HG03469 (cell line): Measurements from ENCODE around the gene SLCO1A2.
"Not testable (repeated sequence)": the region's sequence is repeated elsewhere in the genome, so short reads cannot be mapped to it uniquely, and the experiment has no call there.

Source experiments
- ATAC-seq: cut with Tn5 transposase; IDR thresholded peaks from one replicate; pipeline ENCODE4 v1.9.1; 2021; ENCODE audit warnings: mild to moderate bottlenecking, moderate library complexity, moderate number of reproducible peaks; ENCODE audit not compliant: unreplicated experiment

Gene SLCO1A2, protein sequence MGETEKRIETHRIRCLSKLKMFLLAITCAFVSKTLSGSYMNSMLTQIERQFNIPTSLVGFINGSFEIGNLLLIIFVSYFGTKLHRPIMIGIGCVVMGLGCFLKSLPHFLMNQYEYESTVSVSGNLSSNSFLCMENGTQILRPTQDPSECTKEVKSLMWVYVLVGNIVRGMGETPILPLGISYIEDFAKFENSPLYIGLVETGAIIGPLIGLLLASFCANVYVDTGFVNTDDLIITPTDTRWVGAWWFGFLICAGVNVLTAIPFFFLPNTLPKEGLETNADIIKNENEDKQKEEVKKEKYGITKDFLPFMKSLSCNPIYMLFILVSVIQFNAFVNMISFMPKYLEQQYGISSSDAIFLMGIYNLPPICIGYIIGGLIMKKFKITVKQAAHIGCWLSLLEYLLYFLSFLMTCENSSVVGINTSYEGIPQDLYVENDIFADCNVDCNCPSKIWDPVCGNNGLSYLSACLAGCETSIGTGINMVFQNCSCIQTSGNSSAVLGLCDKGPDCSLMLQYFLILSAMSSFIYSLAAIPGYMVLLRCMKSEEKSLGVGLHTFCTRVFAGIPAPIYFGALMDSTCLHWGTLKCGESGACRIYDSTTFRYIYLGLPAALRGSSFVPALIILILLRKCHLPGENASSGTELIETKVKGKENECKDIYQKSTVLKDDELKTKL

DNA sequence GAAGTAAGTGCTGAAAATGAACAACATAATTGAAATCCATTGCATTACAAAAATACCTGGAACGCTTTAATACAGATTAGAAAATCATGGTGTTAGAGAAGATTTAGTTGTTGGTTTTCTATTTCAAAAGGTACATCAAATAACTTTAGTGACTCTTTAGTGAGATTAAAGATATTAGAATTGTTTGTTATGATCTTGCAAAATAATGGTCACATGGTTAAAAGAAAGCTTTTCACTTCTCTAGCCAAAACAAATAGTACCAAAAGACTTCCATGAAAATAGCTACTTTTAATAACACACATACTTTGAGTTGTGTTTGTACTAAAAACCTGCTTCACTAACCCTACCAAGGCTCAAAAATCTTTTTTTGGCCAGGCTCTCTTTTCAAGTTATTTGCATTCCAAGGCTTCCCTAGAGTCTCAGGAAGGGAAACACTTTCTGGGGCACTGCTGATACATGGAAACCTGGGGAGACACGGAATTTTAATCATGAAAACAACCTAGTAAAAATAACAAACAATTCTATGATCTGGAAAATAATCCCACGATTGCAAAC lies at the start of gene SLCO1A2:
TSS of gene SLCO1A2 (minus strand) at position 147 of the 555 bp plus-strand sequence. CDS start 270 bp downstream, outside the sequence.
- ATAC-seq = no peak

DNA sequence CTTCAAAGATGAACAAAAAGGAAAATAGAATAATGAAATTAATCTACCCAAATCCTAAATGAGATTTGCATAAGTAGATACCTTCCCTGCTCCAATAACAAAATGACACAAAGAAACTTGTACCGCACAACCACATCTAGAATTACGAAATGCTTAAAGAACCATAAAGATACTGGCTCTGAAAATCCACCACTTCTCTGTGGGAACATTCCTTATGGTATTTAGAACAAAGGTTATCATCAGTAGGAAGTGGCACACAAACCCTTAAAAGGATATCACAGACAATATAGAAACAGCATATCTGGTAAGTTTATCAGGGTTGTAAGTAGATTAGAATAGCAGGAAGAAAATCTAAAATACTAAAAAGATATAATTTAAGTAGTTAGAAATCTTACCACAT lies 49.5 kb upstream of the SLCO1A2 start:
- no peak for ATAC-seq

DNA sequence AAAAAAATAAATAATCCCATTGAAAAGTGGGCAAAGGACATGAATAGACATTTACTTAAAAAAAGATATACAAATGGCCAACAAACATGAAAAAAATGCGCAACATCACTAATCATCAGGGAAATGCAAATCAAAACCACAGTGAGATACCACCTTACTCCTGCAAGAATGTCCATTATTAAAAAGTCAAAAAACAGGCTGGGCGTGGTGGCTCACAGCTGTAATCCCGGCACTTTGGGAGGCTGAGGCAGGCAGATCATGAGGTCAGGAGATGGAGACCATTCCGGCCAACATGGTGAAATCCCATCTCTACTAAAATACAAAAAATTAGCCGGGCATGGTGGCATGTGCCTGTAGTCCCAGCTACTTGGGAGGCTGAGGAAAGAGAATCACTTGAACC lies 46.6 kb upstream of the SLCO1A2 start:
- ATAC-seq = not testable (repeated sequence)

DNA sequence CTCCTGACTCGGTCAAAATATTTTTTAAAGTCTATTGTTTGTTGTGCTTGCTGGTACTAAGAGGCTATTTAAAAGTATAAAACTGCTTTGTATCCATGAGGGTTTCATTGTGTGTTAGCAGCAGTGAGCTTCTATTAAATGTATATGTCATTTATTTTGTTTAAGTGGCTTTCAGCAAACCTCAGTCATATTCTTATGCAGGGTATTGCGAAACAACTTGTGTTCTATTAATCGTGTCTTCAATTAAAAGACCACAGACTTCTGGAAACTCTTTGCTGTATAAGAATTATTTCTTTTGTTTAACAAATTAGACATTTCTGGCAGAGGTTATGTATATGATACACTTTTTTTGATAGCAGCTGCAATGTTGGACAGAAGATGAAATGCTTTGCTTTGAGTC lies 44.5 kb upstream of the SLCO1A2 start:
- ATAC-seq = no peak

DNA sequence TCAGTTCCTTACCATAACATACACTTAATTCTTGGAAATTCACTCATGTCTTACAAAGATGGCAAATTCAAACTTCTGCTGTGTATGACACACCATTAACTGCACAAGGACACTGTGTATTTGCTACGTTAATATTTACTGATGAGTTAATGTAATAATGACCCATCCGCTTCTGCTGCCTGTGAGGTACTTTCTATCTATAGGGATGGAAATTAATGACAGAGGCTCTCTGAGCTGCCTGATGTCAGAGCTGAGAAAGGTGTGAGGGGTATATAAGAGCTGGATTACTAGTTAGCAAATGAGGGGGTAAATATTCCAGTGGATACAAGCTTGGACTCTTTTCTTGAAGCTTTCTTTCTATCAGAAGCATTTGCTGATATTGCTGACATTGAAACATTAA lies 37.9 kb upstream of the SLCO1A2 start, which contains the start of gene IAPP:
TSS of gene IAPP (plus strand) at position 301 of the 400 bp plus-strand sequence. CDS start 450 bp downstream, outside the sequence.
- no peak for ATAC-seq

DNA sequence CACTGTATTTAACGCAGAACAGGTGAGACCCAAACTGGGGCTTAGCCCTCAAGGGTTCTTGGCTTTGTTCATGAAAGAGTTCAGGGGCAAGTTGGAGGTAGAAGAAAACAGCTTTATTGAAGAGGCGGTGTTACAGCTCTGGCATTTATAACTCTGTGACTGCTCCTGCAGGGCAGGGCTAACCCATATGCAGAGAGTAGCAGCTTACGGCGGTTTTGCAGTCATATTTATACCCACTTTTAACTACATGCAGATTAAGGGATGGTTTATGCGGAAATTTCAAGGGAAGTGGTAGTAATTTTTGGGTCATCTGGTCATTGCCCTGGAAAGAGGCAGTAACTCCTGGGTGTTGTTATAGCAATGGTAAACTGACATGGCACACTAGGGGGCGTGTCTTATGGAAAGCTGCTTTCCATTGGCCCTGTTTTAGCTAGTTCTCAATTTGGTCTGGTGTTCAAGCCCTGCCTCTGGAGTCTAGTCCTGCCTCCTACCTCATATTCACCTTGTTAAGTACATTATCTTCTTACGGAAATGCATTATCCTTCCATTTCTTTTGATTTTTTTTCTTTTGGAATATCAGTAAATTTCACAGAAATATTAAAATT lies 36.2 kb upstream of the SLCO1A2 start:
- ATAC-seq = no peak

DNA sequence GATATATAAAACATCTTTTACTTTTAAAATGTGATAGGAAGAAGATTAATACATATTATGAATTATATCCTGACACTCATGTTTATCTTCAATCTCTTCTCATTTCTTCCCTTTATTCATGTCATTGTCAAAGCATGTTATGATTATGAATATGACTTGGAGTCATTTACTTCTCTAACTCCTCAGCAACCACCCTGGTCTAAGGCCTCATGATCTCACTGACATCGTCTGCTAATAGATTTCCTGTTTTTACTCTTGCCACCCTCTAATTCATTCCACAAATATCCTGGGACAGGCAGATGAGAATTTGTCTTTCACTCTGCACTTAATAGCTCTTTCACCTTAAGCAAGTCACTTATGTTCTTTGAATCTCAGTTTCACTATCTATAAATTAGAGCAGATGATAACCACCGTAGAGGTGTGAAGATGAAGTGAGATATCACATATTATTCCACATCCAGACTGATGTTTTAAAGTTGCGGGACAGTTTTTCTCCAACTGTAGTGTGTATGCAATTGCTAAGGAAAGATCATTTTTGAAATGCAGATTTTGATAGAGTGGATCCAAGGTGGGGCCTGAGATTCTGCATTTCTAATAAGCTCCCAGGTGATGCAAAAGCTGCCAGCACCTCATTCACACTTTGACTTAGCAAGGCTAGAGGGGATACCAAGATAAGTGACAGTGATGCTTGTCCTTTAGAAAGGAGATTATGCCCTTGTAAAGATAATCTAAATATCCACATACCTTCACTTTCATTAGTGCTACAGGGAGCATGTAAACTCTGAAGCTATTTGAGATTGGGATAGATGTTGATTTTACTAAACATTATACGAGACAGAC lies 34.6 kb upstream of the SLCO1A2 start:
- ATAC-seq = no peak

DNA sequence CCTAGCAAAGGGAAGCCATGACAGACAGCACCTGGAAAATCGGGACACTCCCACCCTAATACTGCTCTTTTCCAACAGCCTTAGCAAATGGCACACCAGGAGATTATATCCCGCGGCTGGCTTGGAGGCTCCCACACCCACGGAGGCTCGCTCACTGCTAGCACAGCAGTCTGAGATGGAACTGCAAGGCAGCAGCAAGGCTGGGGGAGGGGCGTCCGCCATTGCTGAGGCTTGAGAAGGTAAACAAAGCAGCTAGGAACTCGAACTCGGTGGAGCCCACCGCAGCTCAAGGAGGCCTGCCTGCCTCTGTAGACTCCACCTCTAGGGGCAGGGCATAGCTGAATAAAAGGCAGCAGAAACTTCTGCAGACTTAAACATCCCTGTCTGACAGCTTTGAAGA lies 25.9 kb upstream of the SLCO1A2 start:
- ATAC-seq = not testable (repeated sequence)

DNA sequence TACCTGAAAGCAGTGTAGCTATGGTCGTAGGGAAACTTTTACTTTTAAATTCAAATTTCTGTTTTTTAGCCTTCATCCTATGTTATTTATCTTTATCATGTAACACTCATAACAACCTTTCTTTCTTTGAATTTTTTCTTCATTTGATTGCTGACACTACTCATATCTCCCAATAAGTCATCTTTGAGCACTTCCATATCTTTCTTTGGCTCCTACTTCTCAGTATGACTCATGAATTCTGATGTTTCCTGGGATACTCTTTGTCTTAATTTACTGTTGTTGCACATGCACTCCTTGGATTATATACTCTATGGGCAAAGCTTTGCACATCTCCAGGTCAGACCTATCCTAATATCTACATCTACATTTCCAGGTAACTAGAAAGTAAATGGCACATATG lies 19.9 kb upstream of the SLCO1A2 start:
- no peak for ATAC-seq

DNA sequence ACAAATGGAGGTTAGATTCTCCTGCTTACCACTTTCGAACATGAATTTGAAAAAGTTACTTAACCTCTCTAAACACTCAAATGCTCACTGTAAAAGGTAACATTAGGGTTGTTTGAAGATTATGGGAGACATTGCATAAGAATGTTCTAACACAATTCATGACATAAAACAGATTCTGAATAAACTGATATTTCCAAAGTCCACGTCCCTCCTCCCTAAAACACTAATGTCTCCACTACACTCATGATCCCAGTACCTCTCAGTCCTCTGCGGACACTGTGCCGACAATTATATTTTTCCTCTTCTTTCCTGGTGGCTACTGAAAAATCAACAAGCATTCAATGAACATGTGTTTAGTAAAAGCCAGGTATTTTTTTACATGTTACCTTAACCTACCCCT lies 19.2 kb upstream of the SLCO1A2 start:
- ATAC-seq = no peak

DNA sequence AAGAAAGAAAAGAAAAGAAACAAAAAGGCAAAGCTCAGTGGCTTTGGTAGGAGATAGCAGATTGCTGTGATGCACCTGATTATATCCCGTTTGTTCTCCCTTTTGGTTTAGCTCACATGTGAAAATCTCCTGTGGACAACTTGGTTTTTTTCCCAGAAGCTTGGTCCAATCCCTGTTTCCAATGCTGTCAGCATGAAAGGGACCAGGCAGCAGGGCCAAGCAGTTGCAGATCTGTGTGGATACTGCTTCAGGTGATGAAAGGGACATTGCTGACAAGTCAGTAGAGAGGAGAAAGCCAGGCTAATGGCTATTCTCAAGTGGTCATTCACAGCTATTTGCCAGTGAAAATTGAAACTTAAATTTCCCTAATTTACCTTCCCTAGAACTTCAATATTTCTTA lies 18.8 kb upstream of the SLCO1A2 start:
- no peak for ATAC-seq

DNA sequence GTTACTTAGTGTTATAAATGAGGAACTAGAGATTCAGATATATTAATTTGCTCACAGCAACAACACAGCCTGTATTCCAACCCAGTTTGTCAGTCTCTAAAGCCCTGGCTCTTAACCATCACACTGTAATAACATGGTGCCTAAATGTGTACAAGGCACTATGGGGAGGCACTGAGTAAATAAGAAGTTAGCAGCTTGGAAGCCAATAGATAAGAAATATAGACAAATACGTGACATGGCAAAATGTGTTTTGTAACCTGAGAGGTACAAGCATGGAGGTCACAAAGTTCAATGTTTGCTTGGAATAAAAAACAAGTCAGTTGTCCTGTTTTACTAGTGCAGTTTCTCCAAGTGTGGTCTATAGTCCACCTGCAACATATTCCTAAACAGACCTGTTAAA lies 16.3 kb upstream of the SLCO1A2 start:
- ATAC-seq = no peak

DNA sequence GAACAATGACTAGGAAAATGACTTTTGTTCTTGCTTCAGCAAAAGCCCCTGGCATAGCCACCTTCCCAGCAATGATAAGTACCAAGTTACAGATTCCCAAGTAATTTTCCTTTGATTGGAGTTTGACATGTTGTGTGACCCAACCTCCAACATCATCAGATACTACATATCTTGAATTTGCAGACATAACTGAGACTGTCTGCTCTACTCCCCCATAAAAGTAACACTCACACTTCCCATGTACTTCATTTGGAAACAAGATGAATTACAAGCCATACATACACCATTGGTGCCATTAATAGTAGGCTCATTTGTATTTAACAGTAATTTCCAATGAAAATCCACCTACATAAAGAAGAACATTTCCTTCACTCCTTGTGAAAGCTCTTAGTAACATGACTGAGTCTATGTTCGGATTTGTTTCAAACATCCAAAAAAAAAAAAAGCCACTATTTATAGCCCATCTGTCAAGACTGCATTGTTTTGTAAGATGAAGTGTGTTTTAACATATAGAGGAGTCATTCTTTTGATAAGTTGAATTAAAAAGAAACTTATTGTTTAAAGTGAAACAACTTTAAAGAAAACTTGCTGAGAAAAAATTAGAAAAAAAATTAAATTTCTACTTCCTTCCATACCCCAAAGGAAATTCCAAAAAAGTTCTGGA lies 12.0 kb upstream of the SLCO1A2 start:
- no peak for ATAC-seq

DNA sequence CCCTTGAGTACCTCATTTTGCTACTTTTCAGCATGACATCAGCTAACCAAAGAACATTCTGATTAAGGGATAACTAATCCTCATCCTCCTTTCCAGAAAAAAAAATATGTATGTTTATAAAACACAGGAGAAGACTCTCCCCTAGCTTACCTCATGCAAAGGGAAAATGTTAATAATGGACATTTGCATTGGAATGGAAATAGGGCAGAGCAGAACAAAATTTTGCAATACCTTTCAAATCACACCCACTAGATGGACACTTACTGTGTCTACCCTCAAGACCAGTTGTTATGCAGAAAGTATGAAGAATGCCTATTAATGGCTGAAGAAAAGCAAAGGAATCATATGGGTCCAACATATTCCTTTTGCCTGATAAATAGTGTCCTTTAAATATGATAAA lies 8.9 kb upstream of the SLCO1A2 start:
- no peak for ATAC-seq

DNA sequence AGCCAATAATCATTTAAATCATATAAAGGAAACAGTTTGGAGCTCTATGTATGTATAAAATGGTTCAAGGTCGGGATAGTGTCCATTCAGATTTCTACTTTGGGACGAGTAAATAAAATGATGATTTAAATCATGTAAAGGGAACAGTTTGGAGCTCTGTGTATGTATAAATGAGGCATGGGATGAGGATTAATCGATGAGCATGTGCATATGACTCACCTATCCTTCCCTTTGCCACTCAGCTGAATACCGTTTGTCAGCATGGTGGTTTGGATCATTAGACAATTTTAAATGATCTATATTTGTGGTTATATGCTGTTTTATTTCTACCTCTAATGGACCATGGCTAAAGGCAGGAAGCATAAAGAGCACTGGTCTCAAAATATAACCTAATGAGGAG lies 7.1 kb upstream of the SLCO1A2 start:
- ATAC-seq = no peak

DNA sequence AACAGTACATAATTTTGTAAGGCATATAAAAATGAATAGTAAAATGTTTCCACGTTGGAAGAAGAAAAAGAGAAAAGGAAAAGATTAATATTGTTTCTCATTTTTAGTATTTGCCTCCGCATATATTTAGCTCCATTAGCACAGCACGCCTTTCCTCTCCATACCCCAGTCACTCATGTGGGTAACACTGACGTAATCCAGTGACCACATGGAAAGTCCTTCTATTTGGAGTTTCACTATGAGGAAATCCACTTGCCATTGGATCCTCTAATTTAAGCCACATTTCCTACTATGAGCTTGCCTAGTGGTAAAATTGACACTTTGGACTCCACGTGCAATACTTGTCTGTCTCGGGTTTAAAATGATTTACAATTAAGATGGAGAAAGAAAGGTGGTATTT lies 5.7 kb upstream of the SLCO1A2 start:
- ATAC-seq = no peak

DNA sequence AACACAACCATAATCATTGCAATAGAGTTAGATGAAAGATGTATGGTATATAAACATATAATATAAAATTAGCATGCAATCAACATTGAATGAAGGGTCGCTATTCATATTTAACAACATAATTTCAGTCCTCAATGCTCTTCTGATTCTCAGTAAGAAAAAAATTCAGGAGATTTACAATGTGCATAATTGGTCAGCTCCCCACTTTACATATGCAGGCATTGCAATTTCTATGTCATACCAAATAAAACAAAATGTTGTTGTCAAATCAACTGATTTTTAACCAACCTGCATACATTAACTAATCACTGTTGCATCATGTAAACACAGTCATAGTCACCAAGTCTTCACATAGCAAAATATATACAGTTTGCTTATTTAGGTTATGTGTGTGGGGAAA lies 5.2 kb upstream of the SLCO1A2 start:
- ATAC-seq = no peak

DNA sequence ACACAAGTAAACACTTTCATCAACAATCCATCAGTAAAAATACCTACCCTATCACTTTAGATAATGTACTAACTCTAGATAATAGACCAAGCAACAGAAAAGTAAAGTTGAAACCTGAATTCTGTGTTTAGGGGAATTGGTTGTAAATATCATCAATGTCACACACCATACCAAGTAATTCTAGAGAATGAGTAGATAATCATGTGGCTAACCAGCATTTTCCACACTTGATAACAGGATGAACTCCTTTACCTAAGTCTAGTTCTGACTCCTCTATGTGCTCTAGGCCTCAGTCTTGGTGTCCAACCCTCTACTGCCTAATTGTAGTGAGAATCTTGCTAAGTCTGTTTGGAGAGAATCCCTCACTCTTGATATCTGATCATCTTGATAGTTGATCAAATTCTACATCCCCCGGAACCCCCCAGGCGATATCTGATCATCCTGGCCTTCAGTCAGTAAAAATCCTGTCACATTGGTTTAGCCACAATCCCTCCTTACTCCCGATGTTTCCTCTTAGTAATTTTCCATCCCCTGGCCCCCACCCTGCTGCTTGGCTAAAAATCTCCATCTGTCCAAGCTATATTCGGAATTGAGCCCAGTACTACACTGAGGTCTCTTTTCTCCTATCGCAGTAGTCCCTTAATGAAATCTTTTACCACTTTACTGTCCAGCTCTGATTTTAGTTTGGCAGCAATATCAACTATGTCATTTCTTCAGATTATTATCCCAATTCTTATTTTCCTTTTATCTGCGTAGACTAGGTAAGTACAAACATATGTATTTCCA lies 3.4 kb upstream of the SLCO1A2 start:
- ATAC-seq = no peak

DNA sequence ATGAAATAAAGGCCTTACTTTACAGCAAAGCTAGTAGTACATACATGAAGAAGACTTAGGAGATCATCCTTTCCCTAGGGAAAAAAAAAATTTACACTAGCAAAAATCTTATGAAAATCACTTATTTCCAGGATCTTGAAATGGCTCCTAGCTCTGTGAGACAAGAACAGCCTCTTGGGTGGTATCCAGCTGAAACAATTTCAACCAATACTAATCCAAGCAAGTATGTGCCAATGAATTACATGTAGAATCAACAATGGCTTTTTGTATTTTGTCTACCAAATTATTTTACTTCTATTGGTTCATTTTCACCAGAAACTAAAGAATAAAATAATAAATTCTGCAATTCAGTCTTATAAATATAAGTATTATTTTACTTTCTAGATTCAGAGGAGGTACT lies 2.7 kb upstream of the SLCO1A2 start:
- no peak for ATAC-seq
